B cell (primary cell): ENCODE measurements around the gene ARPC4.

Experiments
- CTCF ChIP-seq: fragments of 200-600 bp; IDR thresholded peaks from one replicate; pipeline ENCODE4 v1.8.0; 2022; ENCODE audit warnings: antibody characterized with exemption, mild to moderate bottlenecking
- EZH2 ChIP-seq: IDR thresholded peaks from 2 replicates; pipeline ENCODE4 v1.6.1; 2012; ENCODE audit warnings: borderline replicate concordance, low read depth, mild to moderate bottlenecking, moderate library complexity, low read length; ENCODE audit not compliant: insufficient read depth, poor library complexity, severe bottlenecking

GRCh38 chr3:9846931-9847488, 54.1 kb downstream of the ARPC4 start:
- TF ChIP-seq CTCF (no peak), EZH2 (no peak)
